Tongue (tissue), 2 donors: ENCODE results near the gene KRT17. TPM values are rescaled to one million over a fixed set of nuclear protein-coding genes. Genes with fewer than 3 reads are reported as not detected.
"Not testable (repeated sequence)": the region's sequence is repeated elsewhere in the genome, so short reads cannot be mapped to it uniquely, and the experiment has no call there.

Source experiments
- DNase-seq: peaks from one replicate; pipeline ENCODE4 v3.0.0-alpha.2; 2015
- total RNA-seq: library from RNA; depleted of rRNA; stranded (reverse); fragments of >200 nt; gene quantifications from one replicate; pipeline ENCODE4 v1.2.3, GENCODE V29; 2014

The KRT17 gene
- total RNA-seq, 1 donor from 2014 or later, result 253 TPM

DNA sequence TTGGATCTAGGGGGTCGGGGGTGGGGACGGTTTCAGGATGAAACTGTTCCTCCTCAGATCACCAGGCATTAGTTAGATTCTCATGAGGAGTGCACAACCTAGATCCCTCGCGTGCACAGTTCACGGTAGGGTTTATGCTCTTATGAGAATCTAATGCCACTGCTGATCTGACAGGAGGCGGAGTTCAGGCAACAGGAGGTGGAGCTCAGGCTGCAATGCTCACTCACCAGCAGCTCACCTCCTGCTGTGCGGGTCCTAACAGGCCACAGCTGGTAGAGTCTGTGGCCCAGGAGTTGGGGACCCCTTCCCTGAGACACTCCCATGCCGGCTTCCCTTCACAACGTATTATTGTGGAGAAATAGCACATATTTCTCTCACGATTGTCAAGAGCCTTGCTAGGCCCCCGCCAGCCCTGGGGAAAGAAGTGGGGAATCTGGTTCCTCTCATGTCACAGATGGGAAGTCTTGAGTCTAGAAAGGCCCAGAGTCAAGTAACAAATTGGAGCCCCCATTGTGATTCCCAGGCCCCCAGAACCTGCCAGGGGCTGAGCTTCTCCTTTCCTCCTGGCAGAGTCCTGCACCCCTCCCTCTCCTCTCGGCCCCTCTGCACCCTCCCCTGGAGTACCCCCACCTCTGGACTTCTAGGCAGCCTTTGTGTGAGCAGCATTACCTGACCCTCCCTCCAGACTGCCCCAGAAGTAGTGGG is 31.6 kb downstream of the KRT17 start:
- DNase-seq, result peak; percentile 37

DNA sequence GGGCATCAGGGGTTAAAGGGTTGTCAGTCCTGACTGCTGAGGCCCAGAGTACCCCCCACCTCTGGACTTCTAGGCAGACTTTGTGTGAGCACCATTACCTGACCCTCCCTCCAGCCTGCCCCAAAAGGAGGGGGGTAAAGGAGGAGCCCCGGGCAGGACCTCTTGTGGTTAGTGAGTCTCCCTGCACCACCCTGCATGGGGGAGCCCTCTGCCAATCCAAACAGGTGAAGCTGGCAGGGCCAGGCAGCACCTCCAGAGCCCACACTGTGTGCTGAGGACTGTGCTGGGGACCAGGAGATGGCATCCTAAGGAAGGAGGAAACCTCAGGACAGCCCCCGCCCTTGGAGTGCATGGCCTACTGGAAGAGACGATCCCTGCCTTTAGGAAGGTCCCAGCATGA is 35.1 kb downstream of the KRT17 start:
- DNase-seq, result no peak

DNA sequence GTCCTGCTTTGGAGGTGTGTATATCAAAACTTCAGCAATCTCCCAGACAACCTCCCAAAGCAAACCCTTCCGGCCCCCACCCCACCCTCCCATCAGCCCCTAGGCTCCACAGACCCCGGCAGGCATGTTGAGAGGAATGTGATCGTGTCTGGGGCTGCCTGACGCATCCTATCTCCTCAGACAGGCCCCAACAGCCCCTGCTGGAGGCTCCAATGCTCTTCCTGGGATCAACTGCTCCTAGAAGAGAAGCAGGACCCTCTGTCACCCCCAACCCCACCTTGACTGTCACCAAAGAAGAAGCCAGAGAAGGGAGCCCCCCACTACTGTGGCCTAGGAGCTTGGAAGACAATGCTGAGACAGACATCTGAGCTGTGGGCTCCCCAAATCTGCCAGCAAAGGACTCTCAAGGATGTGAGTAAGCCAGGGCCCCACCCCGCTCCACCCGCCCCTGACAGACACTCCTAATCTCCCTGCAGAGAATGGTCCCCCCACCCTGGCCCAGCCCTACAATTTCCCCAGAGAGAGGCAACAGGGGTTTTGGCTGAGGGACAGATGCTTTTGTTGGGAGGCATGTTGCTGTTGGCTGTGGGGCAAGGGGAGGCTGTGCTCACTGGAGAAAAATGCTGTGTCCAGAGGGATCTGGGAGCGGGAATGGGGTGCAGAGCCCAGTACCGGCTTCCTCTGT is 36.1 kb downstream of the KRT17 start:
- no peak for DNase-seq

DNA sequence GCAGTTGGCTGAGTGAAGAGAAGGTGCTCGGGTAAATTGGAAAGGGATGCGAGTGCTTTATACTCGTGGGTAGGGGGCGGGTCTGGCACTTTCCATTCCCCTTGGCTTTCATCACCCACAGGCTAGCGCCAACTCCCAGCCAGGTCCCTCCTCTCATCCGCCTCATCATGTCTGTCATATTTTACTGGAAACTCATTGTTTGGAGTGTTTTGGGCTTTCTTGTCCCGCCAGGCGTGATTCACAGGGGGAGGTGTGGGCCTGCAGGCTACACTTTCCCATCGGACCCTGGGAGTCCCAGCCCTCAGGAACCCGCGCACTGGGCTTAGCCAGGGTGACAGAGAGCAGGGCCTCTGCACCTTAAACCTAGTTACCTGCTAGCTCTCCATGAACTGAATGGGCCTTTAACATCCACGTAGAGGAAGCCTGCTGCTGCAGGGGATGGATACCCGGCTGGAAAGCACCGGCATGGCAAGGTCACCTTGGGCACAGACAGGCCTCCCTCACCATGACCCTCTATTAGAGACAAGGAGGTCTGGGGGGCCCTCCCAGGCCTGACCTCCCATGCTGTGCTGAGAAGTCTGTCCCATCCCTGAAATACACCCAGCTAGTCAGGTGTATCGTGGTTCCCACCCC is 37.4 kb downstream of the KRT17 start, which contains the start of gene KRT14:
KRT14 (minus strand) TSS at position 33 of the 633 bp plus-strand sequence. CDS start 61 bp downstream, outside the sequence.
- DNase-seq, result no peak

DNA sequence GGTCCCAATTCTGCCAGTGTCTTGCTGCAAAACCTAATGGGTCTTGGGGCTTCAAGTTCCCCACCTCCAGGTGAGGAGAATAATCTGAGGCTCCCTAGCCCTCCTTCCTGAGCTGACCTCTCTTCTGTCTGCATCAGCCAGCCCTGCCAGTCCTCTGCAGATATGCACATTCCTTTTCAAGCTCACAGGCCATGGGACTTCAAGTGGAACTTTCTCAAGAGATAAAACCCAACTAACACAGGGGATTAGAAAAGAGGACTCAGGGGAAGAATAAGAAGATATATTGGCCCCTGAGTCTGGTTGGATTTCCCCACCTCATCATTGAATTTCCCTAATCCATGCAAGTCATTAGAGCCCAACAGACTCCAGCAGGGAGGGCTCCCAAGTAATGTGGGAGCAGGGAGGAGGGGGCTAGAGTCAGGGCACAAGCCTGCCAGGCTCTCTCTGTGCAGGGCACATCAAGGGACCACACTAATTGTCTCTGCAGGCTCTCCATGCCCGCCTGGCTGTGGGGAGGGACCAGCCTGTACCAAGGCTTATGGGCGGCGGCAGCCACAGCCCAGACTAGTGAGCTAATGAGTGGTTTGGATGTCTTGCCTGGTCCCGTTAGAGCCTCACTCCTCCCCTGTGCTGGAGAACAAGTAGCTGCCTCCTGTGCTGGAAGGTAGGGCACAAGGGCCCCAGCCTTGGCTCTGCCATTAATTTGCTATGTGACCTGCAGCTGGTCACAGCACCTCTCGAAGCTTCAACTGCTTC is 38.9 kb downstream of the KRT17 start:
- no peak for DNase-seq

DNA sequence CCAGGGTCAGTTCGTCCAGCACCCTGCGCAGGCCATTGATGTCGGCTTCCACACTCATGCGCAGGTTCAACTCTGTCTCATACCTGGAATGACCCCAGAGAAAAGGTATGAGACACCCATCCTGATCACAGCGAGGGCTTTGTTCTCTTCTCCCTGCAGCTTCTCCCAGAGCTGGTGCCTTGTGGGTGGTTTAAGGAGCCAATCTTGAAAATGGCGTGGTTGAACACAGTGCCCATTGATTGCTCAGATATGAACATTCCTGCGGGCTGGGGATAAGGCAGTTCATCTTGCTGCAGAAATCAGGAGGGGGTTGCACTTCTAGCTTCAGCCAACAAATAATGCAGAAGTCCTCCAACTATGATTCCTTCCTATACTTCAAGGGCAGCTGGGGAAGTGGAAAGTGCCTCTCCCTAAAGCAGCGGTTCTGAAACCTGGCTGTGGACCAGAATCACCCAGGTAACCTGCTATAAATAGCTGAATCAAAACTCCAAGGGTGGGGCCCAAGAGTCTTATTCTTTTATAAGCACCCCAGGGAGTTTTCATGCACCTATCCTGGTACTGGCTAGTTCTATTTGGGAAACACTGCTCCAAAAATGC is 39.9 kb downstream of the KRT17 start:
- not testable (repeated sequence) for DNase-seq

DNA sequence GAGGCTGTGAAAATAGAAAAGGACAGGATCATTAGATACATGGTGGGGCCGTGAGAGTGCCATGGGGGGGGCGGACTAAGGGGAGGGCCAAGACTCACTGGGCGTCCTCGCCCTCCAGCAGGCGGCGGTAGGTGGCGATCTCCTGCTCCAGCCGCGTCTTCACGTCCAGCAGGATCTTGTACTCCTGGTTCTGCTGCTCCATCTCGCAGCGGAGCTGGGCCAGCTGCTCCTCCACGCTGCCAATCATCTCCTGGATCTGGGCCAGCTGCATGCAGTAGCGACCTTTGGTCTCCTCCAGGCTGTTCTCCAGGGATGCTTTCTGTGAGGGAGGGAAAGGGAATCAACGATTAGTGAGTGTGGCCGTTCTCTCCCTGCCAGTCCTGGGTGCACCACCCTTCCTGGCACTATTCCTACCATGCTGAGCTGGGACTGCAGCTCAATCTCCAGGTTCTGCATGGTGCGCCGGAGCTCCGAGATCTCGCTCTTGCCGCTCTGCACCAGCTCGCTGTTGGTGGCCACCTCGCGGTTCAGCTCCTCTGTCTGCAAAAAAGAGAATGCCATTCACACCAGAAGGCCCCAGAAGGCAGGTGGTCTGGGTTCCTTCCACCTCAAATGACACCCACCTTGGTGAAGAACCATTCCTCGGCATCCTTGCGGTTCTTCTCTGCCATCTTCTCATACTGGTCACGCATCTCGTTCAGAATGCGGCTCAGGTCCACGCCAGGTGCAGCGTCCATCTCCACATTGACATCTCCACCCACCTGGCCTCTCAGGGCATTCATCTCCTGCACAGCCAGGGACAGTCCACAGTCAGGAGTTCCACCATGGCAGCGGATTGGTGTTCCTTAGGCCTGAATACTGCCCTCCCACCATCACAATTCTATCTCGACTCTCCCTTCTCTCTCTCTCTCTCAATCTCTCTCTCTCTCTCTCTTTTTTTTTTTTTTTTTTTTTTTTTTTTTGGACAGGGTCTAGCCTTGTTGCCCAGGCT is 40.9 kb downstream of the KRT17 start:
- no peak for DNase-seq

DNA sequence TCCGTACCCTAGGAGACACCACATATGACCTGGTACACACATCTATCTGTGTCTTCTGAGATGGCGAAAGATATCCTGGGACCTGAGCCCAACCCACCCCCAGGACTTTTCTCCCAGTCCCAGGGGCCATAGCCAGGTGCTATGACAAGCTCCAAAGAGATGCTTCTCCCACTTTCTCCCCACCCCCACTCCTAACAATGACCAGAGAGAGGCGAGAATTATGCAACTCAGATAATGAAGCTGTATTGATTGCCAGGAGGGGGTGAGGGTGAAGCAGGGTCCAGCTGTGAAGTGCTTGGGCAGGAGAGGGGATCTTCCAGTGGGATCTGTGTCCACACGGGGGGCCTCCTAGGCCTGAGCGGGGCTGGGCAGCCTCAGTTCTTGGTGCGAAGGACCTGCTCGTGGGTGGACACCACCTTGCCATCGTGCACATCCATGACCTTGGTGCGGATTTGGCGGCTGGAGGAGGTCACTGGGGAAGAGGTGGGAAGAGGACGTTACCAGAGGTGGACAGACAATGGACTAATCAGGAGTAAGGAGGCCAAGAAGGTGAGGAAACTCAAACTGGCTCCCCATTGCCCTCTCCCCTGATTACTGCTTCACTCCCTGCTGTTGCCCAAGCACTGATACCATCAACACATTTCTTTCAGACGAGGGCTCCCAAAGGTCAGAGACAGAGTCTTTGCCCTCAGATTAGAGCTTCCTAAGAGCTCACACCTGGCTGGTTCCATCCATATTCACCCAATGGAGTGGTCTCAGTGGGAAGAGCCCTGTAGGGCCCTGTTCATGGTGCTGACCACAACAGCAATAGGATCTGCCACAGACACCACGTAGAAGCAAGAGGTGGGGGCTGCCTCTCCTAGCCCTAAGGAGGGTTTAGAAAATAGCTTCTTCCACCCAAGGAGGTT is 42.1 kb downstream of the KRT17 start:
- not testable (repeated sequence) for DNase-seq

DNA sequence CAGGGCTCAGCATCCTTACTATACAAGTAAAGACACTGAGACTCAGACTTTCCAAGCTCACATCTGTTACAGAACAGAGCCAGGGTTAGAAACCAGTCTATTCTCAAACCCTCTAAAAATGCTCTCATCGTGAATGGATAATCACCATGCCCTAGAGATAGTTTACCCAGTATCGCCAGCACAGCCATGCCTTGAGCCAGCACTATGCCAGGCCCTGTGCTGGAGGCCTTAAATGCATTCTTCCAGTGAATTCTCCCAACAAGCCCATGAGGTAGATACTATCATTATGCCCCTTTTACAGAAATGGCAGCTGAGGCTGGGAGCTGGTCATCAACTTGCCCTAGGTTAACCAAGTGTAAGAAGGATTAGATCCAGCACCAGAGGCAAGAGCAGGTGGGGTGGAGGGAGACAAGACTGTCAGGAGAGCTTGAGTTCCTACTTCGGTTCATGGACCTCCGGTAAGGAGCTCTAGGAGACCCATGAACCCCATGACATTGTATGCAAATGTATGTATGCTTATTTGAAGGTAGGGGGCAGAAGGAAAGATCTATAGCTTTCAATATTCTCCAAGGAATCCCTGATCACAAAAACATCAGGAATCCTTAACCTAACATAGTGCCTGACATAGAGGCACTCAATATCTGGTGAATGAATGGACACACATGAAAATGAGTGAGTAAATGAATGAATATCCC is 42.9 kb downstream of the KRT17 start:
- DNase-seq, result no peak

DNA sequence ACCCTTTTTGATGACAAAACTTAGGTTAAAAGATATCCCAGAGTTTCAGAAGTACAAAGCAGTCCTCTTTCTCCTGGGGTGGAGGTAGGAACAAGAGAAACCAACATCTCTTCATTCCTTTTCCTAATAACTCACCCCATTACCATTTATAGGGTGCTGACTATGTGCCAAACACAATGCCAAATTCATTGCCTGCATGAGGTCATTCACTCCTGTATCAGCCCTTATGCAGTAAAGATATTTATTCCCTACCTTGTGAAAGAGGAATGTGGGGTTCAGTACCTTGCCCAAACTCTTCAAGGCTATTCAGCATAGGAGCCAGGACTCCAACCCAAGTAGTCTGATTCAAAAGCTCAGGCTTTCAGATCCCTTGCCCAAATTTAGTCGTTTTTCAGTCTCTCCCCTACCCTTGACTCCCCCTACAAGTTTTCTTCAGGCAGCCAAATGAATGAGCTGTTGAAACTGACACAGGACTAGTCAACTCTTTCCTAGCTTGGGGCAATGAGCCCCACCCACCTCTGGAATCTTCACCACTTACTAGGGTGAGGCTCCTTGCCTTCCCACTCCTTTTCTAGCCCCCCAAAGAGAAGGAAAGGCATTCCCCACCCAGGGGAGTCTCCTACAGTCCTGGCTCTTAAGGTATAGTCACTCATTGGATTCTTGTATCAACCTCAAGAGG is 43.5 kb downstream of the KRT17 start:
- DNase-seq, result no peak

DNA sequence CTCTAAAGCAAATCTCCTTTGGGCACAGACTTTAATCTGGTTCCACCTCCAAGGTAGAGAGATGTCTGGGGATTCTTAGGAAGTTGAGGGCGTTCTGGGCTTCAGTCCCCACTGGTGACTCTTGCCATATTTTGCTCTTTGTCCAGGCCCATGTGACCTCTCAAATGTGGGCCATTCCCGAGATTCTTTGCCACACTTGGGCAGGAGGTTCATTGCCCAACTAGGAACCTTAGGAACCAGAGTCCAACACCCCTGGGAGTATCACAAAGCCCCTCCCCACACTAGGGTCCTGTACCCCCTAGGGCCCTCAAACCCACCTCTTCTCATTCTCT is 44.2 kb downstream of the KRT17 start:
- DNase-seq, result no peak

DNA sequence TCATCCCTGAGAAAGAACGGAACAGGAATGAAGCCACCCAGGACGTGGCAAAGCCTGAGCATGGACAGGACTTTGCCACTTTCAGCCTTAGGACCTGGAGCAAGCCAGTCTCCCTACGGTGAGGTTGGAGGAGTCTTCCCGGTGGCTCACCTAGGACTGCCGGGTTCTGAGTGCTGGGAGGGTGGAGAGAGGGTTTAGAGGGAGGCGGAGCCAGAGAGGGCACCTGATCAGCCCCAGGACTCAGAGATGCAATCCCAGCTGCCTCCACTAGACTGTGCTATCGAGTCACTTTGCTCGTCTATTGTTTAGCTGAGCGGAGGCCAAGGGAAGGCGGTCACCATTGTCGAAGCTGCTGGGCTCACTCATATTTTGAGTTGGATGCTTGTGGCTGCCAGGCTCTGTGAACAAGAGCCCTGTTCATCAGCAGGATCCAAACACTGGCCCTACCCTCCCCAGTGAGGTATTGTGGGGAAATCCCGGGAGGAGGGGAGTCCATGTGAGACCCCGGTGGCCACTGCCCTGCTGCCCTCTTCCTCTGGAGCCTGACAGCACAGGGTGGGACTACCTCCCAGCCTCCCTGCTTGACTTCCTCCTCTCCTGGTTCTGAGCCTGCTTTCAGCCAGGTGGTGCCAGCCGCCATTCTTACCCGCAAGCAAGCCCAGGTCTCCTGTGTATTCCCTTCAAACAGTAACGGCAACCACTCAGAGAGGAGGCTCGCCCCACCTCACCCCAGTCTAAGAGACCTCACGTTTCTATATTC is 44.7 kb downstream of the KRT17 start:
- DNase-seq, result peak; percentile 91

DNA sequence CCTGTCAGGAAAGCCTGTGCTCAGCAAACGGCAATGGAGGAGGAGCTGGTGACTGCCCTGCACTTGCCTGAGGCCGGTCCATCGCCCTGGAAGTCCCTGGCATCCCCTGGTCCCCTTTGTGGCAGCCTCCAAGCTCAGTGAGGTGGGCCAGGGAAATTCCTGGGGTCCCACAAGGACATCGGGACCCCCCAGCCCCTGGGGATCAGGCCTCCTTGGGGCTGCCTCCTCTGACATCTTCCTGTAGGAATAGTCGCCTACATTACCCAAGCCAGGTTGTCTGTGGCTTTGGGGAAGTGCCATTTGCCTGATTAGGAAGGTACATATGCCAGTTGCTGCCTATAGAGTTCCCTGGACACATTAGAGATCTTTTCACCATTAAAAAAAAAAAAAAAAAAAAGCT is 45.4 kb downstream of the KRT17 start:
- DNase-seq, result no peak

DNA sequence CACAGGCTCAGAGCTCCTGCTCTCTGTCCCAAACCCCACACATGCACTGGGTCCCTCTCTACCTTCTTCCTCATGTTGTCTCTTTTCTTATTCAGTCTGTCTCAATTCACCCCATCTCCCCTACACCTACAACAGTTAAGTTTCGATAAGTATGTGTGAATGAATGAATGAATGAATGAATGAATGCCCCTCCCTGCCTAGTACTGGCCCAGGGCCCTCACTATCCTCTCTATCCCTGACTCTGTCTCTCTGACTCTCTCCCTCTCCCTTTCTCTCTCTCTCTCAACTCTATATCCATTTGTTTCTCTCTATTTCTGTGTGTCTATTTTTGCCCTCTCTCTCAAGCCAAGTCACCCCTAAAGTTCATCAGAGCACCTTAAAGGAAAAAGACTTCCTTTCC is 45.8 kb downstream of the KRT17 start:
- no peak for DNase-seq

DNA sequence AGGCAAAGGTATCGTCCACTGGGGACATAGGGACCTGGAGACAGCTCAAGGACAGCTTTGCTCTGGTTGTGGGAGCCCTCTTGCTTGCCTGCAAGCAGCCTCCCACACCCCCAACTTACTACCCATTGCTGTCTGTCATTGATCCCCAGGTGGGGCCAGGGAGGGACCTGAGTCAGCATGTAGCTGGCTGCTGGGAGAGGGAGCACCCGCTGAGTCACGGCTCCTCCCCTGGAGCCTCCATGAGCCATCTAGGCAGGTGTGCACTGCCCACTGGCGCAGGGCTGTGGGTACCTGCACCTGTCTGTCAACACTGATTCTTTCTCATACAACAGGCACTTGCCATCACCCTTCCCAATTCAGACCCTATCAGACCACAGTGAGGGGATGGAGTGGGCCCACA is 47.6 kb downstream of the KRT17 start:
- not testable (repeated sequence) for DNase-seq

DNA sequence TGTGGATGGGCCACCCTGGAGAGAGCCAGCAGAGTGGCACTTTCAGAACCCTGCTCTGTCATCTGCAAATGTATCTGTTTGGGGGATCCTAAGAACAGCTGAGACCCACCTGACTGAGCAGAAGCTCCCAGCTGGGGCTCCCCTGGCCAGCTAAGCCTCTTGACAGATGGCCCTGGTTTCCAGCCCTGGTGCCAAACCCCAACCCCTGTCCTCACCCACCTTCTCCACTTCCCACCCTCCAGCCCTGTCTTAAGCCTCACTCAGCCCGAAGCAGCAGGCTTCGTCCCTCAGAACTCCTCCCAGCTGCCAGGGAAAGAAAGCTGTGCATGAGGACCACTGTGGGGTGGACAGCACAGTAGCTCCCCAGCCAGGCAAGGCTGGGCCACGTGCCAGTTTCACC is 49.0 kb downstream of the KRT17 start:
- DNase-seq, result no peak

DNA sequence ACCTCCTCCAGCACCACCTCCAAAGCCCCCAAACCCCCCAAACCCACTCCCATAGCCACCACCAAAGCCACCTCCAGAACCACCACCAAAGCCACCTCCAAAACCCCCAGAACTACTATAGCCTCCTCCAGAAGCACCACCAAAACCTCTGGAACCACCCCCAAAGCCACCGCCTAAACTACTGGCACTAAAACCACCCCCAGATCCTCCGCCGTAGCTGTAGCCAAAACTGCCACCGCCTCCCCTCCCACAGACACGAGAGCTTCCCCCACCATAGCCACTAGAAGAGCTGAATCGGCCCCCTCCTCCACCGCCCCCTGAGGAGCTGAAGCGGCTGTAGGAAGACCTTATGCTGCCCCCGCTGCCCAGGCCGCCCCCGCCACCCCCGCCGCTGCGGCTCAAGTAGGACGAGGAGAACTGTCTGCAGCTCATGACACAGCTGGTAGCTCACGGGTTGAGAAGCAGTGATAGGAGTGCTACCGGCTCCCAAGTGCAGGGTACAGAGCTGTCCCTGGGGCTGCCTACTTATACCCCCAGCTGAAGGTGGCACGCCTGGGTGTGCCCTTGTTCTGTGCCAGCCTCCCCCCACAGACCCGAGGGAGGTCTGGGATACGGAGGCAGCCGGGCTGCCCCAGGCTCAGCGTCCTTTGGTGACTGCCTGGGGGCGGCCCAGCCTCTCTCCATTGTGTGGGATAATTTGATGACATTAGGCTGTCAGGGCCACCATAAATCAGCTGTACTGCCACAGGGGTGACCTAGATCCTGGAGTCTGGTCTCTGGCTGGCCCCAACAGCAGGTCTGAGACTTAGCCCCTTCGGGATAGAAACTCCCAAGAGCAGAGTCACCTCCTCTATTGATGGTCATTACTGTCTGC is 52.6 kb downstream of the KRT17 start, which contains the start of gene KRT9:
KRT9 (minus strand) TSS at position 499 of the 874 bp plus-strand sequence; CDS start at position 432, 67 bp downstream.
- DNase-seq, result no peak
